Islet precursor cell (in vitro differentiated cells): ENCODE measurements around the gene KHNYN.
"Not testable (repeated sequence)": the region's sequence is repeated elsewhere in the genome, so short reads cannot be mapped to it uniquely, and the experiment has no call there.

ENCODE experiments used
- DNase-seq: peaks from one replicate; pipeline ENCODE4 v3.0.0-alpha.2; 2018

KHNYN gene

DNA sequence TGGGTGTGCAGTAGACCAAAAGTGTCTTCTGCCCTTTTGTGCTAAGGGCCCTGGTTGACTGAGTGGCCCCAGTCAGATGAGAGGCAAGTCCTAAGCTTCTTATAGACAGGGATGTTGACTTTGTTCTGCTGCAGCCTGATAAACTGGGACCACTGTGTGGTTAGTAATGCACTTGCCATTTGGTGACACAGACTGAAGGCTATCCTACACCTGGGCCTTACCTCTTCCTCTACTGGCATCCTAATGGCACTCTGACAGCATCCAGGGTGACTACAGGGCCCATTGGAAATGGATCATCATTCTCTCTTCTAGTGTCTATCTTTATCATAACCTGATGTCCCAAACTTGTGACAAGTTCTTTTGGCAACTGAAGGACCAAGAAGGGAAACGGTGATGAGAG lies 9.5 kb downstream of the KHNYN start:
- DNase-seq: no peak

- no peak for DNase-seq
Observed at GRCh38 chr14:24439830-24440605, 10.3 kb downstream of the KHNYN start.

DNA sequence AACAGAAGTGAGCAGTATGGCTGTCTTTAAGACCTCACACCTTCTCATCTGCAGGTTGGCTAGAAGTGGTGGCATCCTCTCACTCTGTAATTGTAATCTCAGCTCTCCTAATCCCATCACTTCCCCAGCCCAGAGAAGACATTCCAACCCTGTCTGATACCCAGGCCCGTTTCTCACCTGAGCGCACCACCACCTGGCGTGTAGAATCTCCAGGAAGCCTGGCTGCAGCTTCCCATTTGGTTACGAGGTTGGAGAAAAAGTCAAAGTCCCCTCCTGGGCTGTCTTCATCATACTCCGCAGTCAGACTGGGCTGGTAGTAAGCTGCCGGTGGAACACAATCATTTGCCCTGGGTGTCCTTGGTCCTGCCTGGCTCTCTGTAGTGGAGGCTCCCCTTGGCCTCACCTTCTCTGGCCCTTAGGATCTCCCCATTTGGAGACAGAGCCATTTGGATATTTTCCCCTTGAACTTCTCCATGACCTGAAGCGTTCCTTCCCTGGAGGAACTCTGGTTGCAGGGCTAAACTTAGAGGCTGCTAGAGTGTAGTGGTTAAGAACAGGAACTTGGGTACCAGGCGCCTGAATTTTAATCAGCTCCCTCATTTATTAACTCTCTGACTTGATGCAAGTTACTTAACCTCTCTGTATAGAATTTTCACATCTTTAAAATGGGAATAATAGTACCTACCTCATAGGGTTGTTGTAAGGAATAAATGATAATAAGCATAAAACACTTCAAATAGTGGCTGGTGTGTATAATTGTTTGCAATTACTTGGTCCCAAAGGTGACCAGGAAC lies 11.0 kb downstream of the KHNYN start:
- no peak for DNase-seq

GRCh38 chr14:24441485-24441884 lies 11.7 kb downstream of the KHNYN start:
- DNase-seq: no peak

GRCh38 chr14:24441904-24442239 lies 12.1 kb downstream of the KHNYN start:
- DNase-seq: no peak

DNA sequence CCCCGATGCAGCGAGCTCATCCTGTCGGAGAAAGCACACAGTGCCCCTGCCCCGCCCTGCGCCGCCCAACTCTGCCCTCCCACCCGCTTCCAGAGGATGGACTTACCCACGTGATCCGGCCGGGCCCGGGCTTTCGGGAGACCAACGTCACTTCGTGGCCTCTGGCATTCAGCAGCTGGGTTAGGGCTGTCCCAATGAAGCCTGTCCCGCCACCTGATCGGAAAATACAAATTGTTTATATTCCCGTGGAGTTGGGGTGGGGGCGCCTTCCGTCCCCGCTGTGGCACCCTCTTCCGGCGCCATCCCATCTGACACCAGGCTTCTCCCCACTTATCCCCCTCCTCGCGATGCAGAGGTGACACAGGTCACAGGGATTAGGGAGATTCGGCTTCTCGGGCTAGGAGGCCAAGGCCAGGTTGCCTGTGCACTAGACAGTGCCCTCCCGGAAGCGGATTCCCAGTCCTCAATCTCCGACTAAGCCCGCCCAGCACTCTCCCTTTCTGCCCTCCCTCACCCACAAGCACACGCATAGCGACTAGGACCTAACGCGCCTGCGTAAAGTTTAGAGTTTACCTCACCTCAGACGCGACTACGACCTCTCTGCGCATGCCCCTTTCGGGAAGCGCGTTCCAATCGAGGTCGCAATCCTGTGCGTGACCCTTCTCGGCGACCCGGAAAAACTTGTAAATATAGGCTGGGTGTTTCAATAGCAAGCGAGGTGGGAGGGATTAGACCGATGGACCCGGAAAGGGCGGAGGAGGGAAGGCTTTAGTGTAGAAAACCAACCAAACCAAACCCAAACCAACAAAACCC lies 12.7 kb downstream of the KHNYN start, which contains the start of gene SDR39U1:
TSS of gene SDR39U1 (minus strand) at position 537 of the 813 bp plus-strand sequence. CDS start at position 530, 7 bp downstream.
- DNase-seq: peak; percentile 99

- DNase-seq: no peak
Observed at GRCh38 chr14:24443053-24443665, 13.4 kb downstream of the KHNYN start.

DNA sequence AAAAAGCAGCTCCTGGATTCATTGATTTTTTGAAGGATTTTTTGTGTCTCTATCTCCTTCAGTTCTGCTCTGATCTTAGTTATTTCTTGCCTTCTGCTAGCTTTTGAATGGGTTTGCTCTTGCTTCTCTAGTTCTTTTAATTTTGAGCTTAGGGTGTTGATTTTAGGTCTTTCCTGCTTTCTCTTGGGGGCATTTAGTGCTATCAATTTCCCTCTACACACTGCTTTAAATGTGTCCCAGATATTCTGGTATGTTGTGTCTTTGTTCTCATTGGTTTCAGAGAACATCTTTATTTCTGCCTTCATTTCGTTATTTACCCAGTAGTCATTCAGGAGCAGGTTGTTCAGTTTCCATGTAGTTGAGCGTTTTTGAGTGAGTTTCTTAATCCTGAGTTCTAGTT lies 21.1 kb downstream of the KHNYN start:
- DNase-seq: not testable (repeated sequence)

DNA sequence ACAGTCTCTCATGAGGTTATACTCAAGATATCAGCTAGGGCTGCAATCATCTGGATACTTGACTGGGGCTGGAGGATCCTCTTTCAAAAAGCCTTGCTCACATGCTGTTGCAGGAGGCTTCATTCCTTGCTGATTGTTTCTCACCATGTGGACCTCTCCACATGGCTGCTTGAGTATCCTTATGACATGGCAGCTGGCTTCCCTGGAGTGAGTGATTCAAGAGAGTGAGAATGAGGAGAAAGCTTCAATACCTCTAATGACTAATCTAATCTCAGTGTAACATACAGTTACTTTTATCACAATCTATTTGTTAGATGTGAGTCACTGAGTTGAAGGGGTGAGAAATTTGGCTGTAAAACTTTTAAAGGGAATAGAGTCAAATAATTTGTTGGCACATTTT lies 27.2 kb downstream of the KHNYN start:
- no peak for DNase-seq

DNA sequence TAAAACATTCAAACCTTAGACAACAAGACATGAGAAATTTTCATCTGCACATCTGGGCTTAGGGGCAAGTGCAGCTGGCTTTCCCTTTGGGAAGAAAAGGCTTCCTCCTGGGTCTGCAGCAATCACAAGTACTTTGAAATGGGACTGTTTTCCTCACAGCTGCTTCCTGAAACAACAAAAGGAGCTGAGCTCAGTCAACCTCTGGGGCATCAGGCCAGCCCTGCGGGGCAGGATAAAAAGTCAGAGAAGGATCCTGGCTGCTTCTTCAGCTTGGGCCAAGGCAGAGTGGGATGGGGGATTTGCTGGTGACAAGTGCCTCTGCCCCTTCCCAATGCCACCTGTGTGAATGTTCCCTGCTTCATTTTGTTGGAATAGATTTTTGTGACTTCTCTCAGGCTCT lies 29.0 kb downstream of the KHNYN start:
- no peak for DNase-seq

DNA sequence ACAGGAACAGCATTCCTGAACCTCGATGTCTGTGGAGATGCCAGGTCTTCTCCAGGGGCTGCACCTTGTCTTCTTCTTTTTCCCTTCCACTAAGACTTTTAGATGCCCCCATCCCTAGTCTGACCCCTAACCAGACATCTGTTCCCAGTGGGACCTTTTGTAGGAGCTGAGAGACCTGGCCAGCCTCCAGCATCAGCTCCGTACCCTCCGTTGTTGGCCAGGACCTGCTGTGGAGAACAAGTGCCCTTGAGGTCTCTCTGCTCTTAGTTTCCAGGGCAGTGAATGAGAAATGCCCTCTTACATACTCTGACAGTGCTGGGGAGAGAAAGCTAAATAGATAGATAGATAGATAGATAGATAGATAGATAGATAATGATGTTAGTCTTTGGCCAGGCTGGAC lies 29.6 kb downstream of the KHNYN start:
- no peak for DNase-seq

DNA sequence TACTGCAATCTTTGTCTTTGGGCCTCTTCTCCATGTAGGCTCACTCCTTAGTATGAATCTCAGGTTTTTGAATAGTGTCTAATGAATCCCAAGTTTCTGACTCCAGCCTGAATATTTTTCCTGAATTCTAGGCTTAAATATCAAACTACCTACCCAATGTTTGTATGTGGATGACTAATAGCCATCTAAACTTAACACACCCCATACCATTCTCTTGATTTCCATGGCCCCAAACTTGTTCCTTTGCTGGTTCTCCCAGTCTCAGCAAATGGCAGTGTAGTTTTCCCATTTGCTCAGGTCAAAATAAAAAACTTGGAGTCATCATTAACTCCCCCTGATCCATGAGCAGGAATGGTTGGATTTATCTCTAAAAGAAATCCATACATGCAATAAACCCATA lies 31.6 kb downstream of the KHNYN start:
- DNase-seq: no peak

DNA sequence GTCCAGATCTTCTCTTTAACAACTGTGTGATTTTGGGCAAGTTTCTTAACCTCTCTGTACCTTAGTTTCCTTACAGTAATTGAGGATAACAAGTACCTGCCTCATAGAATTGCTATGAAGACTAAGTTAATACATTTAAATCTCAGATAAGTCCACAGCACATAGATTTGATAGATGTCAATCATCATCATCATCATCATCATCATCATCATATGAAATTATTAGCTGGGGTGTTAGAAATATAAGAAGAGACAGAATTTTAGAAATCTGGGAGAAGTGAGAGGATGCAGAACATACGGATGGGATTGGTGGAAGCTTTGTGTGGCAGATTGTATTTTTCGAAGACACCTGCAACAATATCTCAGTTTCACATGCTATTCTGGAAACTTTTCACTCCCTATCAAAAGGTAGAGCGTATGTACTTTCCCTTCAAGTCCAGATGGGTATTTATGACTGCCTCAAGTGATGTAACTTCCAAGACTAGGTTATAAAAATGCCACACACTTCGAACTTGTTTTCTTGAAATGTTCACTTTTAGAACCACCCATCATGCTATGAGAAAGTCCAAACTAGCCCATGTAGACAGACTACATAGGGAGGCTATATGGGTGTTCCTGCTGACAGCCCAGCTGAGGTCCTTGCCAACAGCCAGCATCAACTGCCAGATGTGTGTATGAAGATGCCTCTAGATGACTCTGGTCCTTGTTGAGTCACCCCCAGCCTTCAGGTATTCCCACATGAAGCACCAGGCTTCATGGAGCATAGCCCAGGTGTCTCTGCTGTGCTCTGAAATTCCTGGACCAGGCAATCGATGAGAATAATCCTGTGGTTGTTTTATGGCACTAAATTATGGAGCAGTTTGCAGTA lies 33.5 kb downstream of the KHNYN start:
- DNase-seq: no peak

GRCh38 chr14:24463884-24464785 lies 34.4 kb downstream of the KHNYN start:
- no peak for DNase-seq

- no peak for DNase-seq
Observed at GRCh38 chr14:24465368-24465767, 35.6 kb downstream of the KHNYN start.

GRCh38 chr14:24465805-24466204 lies 36.1 kb downstream of the KHNYN start:
- no peak for DNase-seq

DNA sequence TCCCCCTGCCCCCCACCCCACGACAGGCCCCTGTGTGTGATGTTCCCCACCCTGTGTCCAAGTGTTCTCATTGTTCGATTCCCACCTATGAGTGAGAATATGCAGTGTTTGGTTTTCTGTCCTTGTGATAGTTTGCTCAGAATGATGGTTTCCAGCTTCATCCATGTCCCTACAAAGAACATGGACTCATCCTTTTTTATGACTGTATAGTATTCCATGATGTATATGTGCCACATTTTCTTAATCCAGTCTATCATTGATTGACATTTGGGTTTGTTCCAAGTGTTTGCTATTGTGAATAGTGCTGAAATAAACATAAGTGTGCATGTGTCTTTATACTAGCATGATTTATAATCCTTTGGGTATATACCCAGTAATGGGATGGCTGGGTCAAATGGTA lies 40.7 kb downstream of the KHNYN start:
- not testable (repeated sequence) for DNase-seq

DNA sequence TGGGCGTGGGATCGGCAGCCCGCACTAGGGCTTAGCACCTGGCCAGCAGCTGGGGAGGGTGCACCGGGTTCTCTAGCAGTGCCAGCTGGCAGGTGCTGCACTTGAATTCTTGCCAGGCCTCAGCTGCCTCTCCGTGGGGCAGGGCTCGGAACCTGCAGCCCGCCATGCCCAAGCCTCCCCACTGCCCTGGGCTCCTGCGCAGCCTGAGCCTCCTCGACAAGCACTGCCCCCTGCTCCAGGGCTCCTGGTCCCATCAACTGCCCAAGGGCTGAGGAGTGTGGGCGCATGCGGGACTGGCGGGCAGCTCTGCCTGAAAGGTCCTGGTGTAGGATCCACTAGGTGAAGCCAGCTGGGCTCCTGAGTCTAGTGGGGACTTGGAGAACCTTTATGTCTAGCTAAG lies 43.5 kb downstream of the KHNYN start:
- DNase-seq: no peak

- DNase-seq: no peak
Observed at GRCh38 chr14:24475261-24475660, 45.5 kb downstream of the KHNYN start.

GRCh38 chr14:24479999-24480398 lies 50.2 kb downstream of the KHNYN start:
- not testable (repeated sequence) for DNase-seq
